SK-N-SH (cell line): ENCODE measurements around the gene ZNF138. TPM values are rescaled to one million over a fixed set of nuclear protein-coding genes. Genes with fewer than 3 reads are reported as not detected.
A peak's percentile ranks its signal among the peaks of the same experiment; 100 is the strongest.

Experiments used
- CTCF ChIA-PET: fragments of 300-600, 350-600 bp; formaldehyde crosslinking; extraction: SDS; loops from one replicate; lab custom pipeline; 2021; lab: Yijun Ruan, JAX
- POLR2A ChIA-PET: fragments of 350-600 bp; sonication (Branson Sonifier 250); formaldehyde crosslinking; extraction: SDS; loops from one replicate; lab custom pipeline; 2020; ENCODE audit warnings: antibody characterized with exemption, inconsistent platforms; lab: Yijun Ruan, JAX
- DNase-seq: peaks from one replicate; pipeline ENCODE4 v3.0.0; 2012
- H2AFZ ChIP-seq: fragments of 200-600 bp; sonication (generic); 2 replicates; pipeline ENCODE4 v1.8.1; 2016; ENCODE audit warnings: antibody characterized with exemption, mild to moderate bottlenecking, low read depth
- H3F3A ChIP-seq: fragments of 200-600 bp; sonication (generic); replicated peaks from 2 replicates; pipeline ENCODE3; 2016; ENCODE audit warnings: antibody characterized with exemption, mild to moderate bottlenecking; ENCODE audit not compliant: insufficient read depth
- H3K27ac ChIP-seq, 2 experiments: fragments of 200-500 bp in 1 of 2; fragments of 200-600 bp in 1 of 2; sonication (Bioruptor generic) in 1 of 2; sonication (generic), shearing (Covaris generic) in 1 of 2; 2 replicates each; pipeline versions ENCODE4 v1.5.1 to v1.6.1; 2014 to 2016; ENCODE audit warnings: low read depth in 2 of 2, inconsistent platforms in 1 of 2, low read length in 1 of 2, mild to moderate bottlenecking in 1 of 2, mixed read lengths in 1 of 2
- H3K27me3 ChIP-seq: fragments of 200-600 bp; sonication (generic), shearing (Covaris generic); 2 replicates; pipeline ENCODE4 v1.6.1; 2016; ENCODE audit warnings: mixed run types; ENCODE audit not compliant: insufficient read depth
- H3K36me3 ChIP-seq, 2 experiments: fragments of 200-500 bp in 1 of 2; fragments of 200-600 bp in 1 of 2; sonication (Bioruptor generic) in 1 of 2; sonication (generic) in 1 of 2; replicated peaks in 1 of 2; 2 replicates each; pipeline versions ENCODE3 to v1.5.1; 2014 to 2016; ENCODE audit warnings: low read length in 1 of 2, mild to moderate bottlenecking in 1 of 2; ENCODE audit not compliant: insufficient read depth in 2 of 2, control insufficient read depth in 1 of 2
- H3K4me1 ChIP-seq, 2 experiments: fragments of 200-500 bp in 1 of 2; fragments of 200-600 bp in 1 of 2; sonication (Bioruptor generic) in 1 of 2; sonication (generic), shearing (Covaris generic) in 1 of 2; 2 replicates each; pipeline versions ENCODE4 v1.5.1 to v1.6.1; 2014 to 2016; ENCODE audit warnings: low read depth in 1 of 2, low read length in 1 of 2, mixed run types in 1 of 2; ENCODE audit not compliant: insufficient read depth in 2 of 2, control insufficient read depth in 1 of 2
- H3K4me2 ChIP-seq: fragments of 200-600 bp; sonication (generic), shearing (Covaris generic); 2 replicates; pipeline ENCODE4 v1.6.1; 2017; ENCODE audit warnings: mixed run types
- H3K4me3 ChIP-seq, 2 experiments: fragments of 200-500 bp in 1 of 2; fragments of 200-600 bp in 1 of 2; sonication (Bioruptor generic) in 1 of 2; sonication (generic), shearing (Covaris generic) in 1 of 2; 2 replicates each; pipeline versions ENCODE4 v1.5.1 to v1.8.1; 2014 to 2016; ENCODE audit warnings: low read depth in 2 of 2, inconsistent platforms in 1 of 2, low read length in 1 of 2, mild to moderate bottlenecking in 1 of 2, mixed read lengths in 1 of 2, moderate library complexity in 1 of 2
- H3K79me2 ChIP-seq: fragments of 200-600 bp; sonication (generic); 2 replicates; pipeline ENCODE4 v1.8.1; 2017; ENCODE audit warnings: mild to moderate bottlenecking; ENCODE audit not compliant: insufficient read depth
- H3K9ac ChIP-seq: fragments of 200-600 bp; sonication (generic); 2 replicates; pipeline ENCODE4 v1.6.1; 2017; ENCODE audit warnings: mixed run types
- H3K9me2 ChIP-seq: fragments of 200-600 bp; sonication (generic); 2 replicates; pipeline ENCODE4 v1.6.1; 2017; ENCODE audit warnings: mixed run types
- H3K9me3 ChIP-seq: fragments of 200-600 bp; sonication (generic); 2 replicates; pipeline ENCODE4 v1.6.1; 2017; ENCODE audit warnings: mixed run types, mild to moderate bottlenecking, moderate library complexity
- H4K20me1 ChIP-seq: fragments of 200-600 bp; sonication (generic); 2 replicates; pipeline ENCODE4 v1.6.1; 2017; ENCODE audit warnings: mild to moderate bottlenecking, mixed run types; ENCODE audit not compliant: insufficient read depth
- ELF1 ChIP-seq: IDR thresholded peaks from 2 replicates; pipeline ENCODE4 v1.4.0; 2012
- EP300 ChIP-seq, 2 experiments: IDR thresholded peaks; 2 replicates each; pipeline versions ENCODE4 v1.4.0 to v1.6.1; 2012; ENCODE audit warnings: borderline replicate concordance in 1 of 2, low read depth in 1 of 2, low read length in 1 of 2
- EZH2phosphoT487 ChIP-seq: fragments of 200-600 bp; sonication (generic); IDR thresholded peaks from 2 replicates; pipeline ENCODE4 v1.6.1; 2017; ENCODE audit warnings: low read depth, mixed run types, mild to moderate bottlenecking, antibody characterized with exemption, moderate library complexity, borderline replicate concordance
- FOSL2 ChIP-seq: IDR thresholded peaks from 2 replicates; pipeline ENCODE4 v1.4.0; 2012; ENCODE audit warnings: low read depth, mild to moderate bottlenecking, moderate library complexity, borderline replicate concordance
- FOXJ3 ChIP-seq: sonication (generic); formaldehyde crosslinking; IDR thresholded peaks from 2 replicates; pipeline ENCODE4 v1.5.1; 2020; ENCODE audit warnings: mild to moderate bottlenecking, missing genetic modification reagents
- FOXM1 ChIP-seq: IDR thresholded peaks from 2 replicates; pipeline ENCODE4 v1.4.0; 2012; ENCODE audit warnings: low read depth, mild to moderate bottlenecking
- IRF3 ChIP-seq: fragments of 150-350 bp; IDR thresholded peaks from 2 replicates; pipeline ENCODE4 v1.6.1; 2016; ENCODE audit warnings: mild to moderate bottlenecking, low read depth, low read length
- JUND ChIP-seq: IDR thresholded peaks from 2 replicates; pipeline ENCODE4 v1.4.0; 2012
- RXRA ChIP-seq: IDR thresholded peaks from 2 replicates; pipeline ENCODE4 v1.4.0; 2012; ENCODE audit warnings: low read depth, mild to moderate bottlenecking, borderline replicate concordance
- USF2 ChIP-seq: fragments of 150-350 bp; IDR thresholded peaks from 2 replicates; pipeline ENCODE4 v1.6.1; 2017; ENCODE audit warnings: antibody characterized with exemption, low read length, low read depth, borderline replicate concordance
- WGBS: methylation state at CpG from one replicate; pipeline ENCODE4 v1.1.6; 2017; ENCODE audit warnings: low lambda C conversion rate; 5-methylcytosine and 5-hydroxymethylcytosine counted together
- polyA plus RNA-seq, 3 experiments: library from polyadenylated mRNA; depleted of rRNA; stranded (reverse); fragments of >200 nt; gene quantifications; 2 replicates each; pipeline ENCODE4 v1.2.3, GENCODE V29; 2012
- TF ChIP-seq, protein P1 (sequence below): IDR thresholded peaks from 2 replicates; pipeline ENCODE4 v1.4.0; 2012; ENCODE audit warnings: low read depth
- TF ChIP-seq, protein P2 (sequence below): IDR thresholded peaks from 2 replicates; pipeline ENCODE4 v1.6.1; 2012; ENCODE audit warnings: mild to moderate bottlenecking, low read depth, low read length, moderate library complexity

ZNF138 gene
- polyA plus RNA-seq, 1 of the 3 experiments (the other 2 are of a cell fraction), result 4.9 TPM

DNA sequence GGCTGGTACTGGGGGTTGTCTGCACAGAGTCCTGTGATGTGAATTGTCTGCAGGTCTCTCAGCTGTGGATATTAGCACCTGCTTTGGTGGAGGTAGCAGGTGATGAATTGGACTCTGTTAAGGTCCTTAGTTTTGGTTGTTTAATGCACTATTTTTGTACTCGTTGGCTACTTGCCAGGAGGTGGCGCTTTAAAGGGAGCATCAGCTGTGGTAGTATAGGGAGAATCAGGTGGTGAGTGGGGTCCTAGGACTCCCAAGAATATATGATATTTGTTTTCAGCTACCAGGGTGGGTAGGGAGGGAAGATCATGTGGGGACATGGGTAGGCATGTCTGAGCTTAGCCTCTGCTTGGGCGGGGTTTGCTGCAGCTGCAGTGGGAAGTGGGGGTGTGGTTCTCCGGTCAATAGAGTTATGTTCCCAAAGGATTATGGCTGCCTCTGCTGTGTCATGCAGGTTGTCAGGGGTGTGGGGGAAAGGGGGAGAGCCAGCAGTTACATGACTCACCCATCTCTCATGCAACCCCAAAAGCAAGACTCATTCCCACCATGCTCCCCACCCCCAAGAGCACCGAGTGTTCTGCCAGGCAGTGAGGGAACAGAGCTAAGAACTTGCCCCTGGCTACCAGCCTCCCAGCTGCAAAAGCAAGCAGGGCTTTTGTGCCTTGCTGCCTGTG lies 55.2 kb downstream of the ZNF138 start:
- H3K4me3 ChIP-seq, result peak overlapping the region in 1 of 2 experiments; percentile 17; a peak in 1 of 4 replicates
- H3K4me2 ChIP-seq, result no peak overlapping the region
- no peaks in the 10 kb centered on the region for H3F3A ChIP-seq
- ChIA-PET CTCF (no interaction called here), POLR2A (interaction anchor here (0.6 to 1.0 kb wide), 2 partner anchors 13 to 54 kb away, joined by 3 to 4 read pairs; partner anchors contain the start of gene ZNF273)
- no peak overlapping the region for H3K27ac ChIP-seq
- H3K79me2 ChIP-seq, result no peaks in the 10 kb centered on the region
- H4K20me1 ChIP-seq, result no peaks in the 10 kb centered on the region
- H3K36me3 ChIP-seq, result no peaks in the 10 kb centered on the region
- H3K4me1 ChIP-seq, result peaks cover 0 to 8% of the 10 kb centered on the region in 2 experiments; a peak in 1 of 4 replicates
- no peak overlapping the region for H3K9ac ChIP-seq
- no peak for TF ChIP-seq RXRA
- TF ChIP-seq EP300 (IDR thresholded peaks at IDR 0.05; ENCODE audit: borderline replicate concordance in 1 of 2, low read depth in 1 of 2, low read length in 1 of 2), result no peak
- TF ChIP-seq JUND, result no peak
- TF ChIP-seq FOXM1, result no peak
- no peak for TF ChIP-seq USF2
- no peak for TF ChIP-seq FOXJ3 (CRISPR knock-in tag)
- no peak for TF ChIP-seq IRF3
- TF ChIP-seq, protein P1, sequence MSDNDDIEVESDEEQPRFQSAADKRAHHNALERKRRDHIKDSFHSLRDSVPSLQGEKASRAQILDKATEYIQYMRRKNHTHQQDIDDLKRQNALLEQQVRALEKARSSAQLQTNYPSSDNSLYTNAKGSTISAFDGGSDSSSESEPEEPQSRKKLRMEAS, result no peak
- TF ChIP-seq ELF1, result no peak
- TF ChIP-seq EZH2phosphoT487, result no peak
- no peak for TF ChIP-seq FOSL2
- TF ChIP-seq, protein P2, sequence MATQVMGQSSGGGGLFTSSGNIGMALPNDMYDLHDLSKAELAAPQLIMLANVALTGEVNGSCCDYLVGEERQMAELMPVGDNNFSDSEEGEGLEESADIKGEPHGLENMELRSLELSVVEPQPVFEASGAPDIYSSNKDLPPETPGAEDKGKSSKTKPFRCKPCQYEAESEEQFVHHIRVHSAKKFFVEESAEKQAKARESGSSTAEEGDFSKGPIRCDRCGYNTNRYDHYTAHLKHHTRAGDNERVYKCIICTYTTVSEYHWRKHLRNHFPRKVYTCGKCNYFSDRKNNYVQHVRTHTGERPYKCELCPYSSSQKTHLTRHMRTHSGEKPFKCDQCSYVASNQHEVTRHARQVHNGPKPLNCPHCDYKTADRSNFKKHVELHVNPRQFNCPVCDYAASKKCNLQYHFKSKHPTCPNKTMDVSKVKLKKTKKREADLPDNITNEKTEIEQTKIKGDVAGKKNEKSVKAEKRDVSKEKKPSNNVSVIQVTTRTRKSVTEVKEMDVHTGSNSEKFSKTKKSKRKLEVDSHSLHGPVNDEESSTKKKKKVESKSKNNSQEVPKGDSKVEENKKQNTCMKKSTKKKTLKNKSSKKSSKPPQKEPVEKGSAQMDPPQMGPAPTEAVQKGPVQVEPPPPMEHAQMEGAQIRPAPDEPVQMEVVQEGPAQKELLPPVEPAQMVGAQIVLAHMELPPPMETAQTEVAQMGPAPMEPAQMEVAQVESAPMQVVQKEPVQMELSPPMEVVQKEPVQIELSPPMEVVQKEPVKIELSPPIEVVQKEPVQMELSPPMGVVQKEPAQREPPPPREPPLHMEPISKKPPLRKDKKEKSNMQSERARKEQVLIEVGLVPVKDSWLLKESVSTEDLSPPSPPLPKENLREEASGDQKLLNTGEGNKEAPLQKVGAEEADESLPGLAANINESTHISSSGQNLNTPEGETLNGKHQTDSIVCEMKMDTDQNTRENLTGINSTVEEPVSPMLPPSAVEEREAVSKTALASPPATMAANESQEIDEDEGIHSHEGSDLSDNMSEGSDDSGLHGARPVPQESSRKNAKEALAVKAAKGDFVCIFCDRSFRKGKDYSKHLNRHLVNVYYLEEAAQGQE, result no peak
- H3K9me3 ChIP-seq, result no peaks in the 10 kb centered on the region
- no peak overlapping the region for H2AFZ ChIP-seq
- H3K27me3 ChIP-seq, result no peaks in the 10 kb centered on the region
- peak; percentile 26 for DNase-seq
- WGBS, result 42% methylated on average over 5 of the region's 5 CpGs
- no peaks in the 10 kb centered on the region for H3K9me2 ChIP-seq
